HG03565 (cell line): ENCODE results near the gene RASSF10.
"Not testable (repeated sequence)": the region's sequence is repeated elsewhere in the genome, so short reads cannot be mapped to it uniquely, and the experiment has no call there.

Experiments
- ATAC-seq: cut with Tn5 transposase; IDR thresholded peaks from one replicate; pipeline ENCODE4 v1.9.1; 2021; ENCODE audit warnings: mild to moderate bottlenecking, moderate library complexity; ENCODE audit not compliant: unreplicated experiment

Gene RASSF10

DNA sequence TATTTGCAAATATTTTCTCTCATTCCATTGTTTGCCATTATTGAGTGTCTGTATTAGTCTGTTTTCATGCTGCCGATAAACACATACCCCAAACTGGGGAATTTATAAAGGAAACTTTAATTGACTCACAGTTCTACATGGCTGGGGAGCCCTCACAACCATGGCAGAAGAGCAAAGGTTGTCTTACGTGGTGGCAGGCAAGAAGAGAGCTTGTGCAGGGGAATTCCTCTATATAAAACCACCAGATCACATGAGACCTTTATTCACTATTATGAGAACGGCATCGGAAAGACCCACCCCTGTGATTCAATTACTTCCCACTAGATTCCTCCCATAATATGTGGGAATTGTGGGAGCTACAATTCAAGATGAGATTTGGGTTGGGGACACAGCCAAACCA is 10.2 kb downstream of the RASSF10 start:
- ATAC-seq: no peak

DNA sequence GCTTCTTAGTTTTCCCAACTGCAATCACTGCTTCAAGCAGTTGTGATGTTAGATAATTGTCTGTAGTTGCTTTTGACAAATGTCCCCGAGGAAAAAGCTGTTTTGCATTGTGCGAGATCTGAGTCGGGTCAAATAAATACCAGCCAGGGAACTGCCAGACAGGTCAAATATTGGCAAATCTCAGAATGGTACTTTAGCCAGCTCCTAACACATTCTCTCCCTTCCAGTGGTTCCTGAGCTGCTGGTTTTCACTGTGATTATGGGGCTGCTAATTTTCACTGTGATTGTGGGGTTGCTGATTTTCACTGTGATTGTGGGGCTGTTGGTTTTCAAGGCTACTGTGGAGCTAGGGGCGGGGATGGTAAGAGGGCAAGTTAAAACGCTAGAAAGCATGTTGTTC is 14.3 kb downstream of the RASSF10 start:
- ATAC-seq: no peak

DNA sequence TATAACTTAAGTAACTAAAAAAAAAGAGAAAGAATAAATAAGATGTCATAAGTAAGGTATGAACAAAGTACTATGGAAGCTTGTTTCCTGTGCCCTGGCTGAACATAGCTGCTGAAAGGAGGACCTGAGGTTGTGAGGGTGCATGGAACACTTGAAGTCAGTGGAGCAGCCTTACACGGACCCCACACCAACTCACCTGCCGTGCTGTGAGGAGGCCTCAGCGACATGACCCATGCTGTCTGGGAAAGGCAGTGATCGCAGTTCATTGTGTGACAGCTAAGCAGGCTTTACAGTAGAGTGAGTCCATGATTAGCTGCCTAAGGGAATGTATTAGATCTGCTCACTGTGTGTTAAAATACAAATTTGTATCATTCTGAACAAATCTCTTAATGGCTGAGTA is 17.6 kb downstream of the RASSF10 start:
- no peak for ATAC-seq

DNA sequence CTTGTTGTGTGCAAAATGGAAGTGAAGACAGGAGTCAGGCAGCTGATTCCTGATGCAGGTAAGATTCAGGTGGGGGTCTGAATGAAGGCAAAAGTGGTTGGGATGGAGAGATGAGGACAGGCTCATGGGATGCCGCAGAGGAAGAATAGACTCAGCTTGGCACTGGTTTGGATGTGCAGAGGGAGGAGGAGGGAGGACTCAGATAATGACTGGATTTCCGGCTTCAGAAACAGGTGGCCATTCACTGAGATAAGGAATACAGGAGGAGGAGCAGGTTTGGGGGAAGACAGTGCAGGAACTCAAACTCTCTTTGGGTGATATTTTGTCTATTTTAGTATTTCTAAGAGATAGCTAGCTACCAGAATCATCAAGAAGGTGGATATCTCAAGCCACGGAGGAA is 19.2 kb downstream of the RASSF10 start:
- no peak for ATAC-seq

DNA sequence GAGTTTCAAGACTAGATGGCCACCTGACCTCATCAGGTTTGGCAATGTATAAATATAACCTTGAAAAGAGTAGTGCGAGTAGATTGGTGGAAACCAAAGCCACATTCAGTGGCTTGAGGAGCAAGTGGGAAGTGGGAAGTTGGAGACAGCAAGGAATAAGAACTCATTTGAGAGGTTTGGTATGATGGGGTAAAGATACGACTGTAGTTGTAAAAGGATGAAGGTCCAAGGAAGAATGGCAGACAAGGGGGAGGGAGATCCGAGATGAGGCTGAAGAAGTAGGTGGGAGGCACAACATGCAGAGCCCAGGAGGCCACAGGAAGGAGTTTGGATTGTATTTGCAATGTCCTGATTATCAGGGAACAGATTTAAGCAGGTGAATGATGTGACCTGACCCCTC is 20.8 kb downstream of the RASSF10 start:
- ATAC-seq: no peak

DNA sequence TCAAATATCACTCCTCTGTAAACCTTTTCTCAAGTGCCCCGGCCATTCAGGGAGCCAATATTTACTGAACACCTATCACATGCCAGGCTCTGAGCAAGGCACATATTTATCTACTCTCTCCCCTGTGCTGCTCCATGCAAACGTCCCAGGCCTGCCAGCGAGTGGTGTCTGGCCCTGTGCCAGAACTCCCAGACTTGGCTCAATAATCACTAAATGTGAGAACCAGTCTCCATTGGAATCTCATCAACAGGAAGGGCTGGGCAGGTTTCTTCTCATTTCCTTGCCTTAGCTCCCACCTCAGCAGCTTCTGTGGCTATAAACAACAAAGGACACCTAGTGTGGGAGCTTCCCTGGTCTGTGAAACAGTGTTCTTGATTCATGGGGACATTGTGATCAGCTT is 21.7 kb downstream of the RASSF10 start:
- no peak for ATAC-seq

DNA sequence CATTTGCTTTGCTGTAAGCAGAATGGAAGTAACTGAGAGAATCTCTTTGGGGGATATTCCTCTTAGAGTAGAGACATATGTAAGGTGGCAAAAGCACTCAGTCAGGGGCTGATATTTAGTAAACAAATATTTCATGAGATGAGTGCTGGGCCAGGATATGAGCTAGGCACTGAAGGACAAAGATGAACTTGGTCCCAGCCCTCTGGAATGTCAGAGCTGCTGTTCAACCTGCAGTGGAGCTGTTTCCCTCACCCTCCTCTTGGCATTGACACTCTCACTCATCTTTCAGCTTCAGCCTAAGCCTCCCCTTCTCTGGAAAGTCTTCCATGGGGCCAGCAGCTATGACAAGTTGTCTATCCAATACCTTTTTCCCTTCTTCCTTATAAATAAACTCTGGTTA is 22.2 kb downstream of the RASSF10 start:
- no peak for ATAC-seq

DNA sequence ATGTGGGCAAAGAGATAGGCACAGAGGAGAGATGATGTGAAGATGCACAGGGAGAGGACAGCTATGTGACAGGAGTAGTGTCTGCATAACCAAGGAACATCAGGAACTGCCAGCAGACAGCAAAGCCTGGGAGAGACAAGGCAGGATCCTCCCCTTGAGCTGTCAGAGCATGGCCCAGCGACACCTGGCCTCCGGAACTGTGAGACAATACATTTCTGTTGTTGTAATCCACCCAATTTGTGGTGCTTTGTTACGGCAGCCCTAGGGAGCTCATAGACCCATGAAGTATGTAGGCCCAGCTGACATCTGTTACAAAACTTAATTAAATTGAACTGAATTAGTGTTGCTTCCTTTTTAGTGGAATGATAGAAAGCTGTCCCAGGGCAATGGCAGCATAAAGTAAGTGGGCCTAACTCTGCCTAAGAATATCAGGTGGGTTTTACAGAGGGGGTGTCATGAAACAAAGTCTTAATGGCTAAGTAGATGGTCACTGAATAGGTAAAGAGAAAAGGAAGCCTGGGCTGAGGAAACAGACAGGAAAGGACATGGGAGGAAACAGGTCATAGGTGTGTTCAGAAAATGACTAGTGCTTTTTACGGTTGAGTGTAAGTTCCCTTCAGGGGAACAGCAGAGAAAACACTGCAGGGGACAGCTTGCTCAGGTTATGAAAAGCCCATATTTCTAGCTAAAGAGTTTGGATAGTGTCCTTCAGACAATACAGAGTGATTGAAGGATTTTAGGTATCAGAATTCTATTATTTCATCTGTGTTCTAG is 24.8 kb downstream of the RASSF10 start:
- ATAC-seq: no peak

DNA sequence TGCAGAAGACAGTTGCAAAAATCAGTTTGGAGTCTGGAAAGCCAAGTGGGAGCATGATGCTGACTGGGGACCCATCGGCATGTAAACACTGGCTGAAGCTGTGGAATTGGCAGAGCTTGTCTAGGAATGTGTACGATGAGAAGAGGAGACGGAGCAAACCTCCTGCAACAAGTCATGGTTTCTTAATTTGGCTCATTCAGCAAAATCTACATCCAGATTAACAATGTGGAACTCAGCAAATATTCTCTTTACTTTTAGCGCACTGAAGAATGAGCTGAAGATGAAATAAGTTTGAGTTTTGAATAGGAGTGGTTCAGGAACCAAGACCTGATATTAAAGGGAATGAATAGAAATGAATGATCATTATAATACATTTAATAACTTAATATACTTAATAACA is 26.6 kb downstream of the RASSF10 start:
- ATAC-seq: no peak

DNA sequence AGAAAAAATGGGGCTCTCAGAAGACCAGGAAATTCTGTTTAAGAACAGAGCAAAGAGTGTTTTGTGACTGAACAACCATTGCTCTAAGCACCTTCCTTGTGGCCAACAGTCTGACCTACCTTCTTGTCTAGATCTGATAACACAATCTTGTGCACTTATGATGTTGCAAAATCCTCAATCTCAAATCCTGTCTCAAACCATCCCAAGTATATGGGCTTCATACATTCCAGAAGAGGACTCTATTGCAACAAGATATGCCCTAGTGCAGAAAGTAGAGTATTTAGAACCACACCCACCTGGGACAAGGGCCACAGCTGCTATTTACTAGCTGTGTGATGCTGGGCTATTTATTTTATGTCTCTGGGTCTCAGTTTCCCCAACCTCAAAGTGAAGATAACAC is 27.1 kb downstream of the RASSF10 start:
- no peak for ATAC-seq

DNA sequence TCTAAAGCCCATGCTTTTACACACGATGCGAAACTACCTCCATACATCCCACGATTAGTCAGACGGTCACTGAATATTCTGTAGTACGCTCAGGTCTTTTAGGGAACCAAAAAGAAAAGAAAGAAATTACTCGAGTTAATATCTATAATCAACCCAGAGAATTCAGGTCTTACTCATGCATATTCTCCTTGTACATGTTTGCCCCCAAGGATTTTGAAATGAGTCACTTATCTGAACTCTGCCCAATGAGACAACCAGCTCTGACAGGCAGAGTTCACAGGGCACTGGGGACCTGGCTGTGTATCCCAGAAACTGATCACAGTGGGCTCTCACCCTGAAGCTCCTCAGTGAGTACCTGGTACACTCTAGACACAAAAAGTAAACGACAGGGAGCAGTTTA is 29.2 kb downstream of the RASSF10 start:
- ATAC-seq: no peak

DNA sequence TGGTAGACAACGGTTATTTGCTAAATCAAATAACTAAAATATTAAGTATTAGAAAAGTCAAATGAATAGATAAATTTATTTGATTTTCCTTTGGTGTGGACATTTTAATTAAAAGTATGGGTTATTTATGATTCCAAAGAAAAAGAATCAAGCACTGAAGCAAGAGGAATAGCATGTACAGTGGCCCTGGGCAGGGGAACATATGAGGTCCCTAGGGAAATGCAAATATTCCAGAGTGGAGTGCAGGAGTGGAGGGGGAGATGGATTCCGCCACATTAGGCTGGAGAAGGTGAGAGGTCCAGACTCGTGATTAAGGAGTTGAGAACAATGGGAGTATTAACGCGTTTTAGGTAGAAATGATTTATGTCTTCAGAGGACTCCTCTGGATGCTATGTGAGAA is 30.0 kb downstream of the RASSF10 start:
- ATAC-seq: no peak

DNA sequence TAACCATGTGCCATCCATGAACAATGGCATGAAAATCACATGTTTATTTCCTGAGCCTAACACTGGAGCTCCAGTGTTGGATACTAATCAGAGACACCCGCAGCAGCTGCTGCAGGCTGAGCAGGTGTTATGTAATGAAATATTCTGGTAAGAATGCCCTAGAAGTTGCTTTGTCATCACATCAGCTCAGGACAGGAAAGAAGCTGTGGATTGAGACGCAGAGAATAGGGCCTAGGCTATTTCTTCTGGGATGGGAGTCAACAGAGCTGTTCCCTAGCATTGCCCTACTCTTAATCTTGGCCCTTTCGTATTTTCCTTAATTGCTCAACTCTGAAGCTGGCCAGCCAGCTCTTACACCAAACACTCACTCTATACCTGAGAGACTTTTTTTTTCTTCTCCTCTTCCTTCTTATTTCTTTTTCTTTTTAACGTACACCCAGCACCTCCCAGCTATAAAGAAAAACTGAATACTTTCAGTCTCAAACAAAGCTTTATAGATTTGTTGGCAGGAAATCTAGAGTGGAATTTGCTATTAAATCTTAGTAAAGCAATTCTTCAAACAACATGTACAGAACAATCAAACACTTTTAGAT is 31.9 kb downstream of the RASSF10 start:
- ATAC-seq: no peak

DNA sequence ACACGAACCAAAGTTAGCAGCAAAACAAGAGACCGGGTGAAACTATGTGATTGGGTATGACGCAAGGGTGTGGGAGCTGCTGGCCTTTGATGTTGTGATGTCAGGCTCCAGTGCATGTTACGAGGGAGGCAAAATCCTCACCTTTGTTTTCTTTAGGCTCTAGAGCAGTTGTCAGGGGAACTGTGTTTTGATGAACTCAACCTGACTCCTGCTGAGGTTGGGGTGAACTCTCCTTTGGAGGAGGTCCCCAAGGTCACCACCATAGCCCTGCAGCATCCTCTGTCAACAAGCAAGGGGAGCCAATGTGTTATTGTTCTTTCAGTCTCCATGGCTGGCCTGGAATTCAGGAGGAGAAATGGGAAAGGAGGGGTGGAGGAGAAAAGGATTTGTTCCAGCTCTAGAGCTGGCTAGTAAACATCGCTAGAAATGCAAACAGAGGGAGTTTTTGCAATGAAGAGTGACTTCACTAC is 33.8 kb downstream of the RASSF10 start:
- ATAC-seq: no peak

DNA sequence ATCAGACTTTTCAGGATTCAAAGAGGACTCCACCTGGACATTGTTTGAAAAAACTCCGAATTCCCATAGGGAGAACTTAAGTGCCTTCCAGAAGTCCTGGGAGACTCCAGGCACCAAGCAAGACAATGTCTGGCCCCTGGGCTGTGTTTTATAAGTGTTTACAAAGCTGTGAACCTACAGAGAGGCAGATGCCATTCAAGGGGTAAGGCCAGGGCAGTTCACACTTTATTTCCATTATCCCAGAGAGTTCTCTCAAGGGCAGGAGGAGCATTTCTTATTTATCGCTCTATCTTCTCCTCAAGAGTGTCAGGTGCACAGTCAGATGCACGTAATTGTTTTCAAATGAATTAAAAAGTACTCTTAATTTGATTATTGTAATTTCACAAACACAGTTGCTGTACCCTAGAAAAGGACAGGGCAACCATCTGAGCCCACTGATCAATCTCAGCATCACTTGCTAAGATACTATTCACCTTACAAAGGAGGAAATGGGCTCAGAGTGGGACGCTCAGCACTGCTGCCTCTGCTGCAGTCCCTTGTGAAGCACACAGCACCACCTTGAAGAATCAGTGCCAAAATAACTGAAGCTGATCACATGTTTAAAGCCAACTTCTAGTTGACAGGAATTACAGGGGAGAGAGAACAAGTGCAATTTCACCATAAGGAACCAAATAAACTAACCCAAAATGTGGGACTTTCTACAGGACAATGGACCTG is 35.0 kb downstream of the RASSF10 start:
- ATAC-seq: no peak

DNA sequence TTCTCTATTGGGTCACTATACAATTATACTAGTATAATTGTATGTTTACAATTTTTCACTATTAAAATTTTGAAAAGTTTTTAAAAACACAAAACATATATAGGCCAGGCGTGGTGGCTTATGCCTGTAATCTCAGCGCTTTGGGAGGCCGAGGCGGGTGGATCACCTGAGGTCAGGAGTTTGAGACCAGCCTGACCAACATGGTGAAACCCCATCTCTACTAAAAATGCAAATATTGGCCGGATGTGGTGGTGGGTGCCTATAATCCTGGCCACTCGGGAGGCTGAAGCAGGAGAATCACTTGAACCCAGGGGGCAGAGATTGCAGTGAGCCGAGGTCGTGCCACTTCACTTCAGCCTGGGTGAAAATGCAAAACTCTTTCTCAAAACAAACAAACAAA is 36.0 kb downstream of the RASSF10 start:
- not testable (repeated sequence) for ATAC-seq

DNA sequence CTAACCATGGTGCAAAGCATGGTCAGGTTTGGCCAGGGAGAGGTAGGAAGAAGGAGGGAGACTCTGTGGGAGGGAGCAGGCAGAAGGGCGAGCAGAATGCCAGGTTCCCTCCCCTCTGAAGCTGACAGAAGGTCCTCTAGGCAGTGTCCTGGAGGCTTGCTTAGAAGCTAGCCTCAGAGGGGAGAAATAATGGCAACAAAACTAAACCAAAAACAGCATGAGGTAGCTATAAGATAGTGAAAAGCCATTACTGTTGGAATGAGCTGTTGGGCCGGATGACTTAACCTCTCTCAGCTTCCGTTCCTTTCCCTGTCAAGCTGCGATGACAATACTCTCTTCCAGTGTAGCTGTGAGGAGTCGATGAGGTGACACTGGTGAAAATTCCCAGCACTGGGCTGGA is 36.6 kb downstream of the RASSF10 start:
- ATAC-seq: no peak

DNA sequence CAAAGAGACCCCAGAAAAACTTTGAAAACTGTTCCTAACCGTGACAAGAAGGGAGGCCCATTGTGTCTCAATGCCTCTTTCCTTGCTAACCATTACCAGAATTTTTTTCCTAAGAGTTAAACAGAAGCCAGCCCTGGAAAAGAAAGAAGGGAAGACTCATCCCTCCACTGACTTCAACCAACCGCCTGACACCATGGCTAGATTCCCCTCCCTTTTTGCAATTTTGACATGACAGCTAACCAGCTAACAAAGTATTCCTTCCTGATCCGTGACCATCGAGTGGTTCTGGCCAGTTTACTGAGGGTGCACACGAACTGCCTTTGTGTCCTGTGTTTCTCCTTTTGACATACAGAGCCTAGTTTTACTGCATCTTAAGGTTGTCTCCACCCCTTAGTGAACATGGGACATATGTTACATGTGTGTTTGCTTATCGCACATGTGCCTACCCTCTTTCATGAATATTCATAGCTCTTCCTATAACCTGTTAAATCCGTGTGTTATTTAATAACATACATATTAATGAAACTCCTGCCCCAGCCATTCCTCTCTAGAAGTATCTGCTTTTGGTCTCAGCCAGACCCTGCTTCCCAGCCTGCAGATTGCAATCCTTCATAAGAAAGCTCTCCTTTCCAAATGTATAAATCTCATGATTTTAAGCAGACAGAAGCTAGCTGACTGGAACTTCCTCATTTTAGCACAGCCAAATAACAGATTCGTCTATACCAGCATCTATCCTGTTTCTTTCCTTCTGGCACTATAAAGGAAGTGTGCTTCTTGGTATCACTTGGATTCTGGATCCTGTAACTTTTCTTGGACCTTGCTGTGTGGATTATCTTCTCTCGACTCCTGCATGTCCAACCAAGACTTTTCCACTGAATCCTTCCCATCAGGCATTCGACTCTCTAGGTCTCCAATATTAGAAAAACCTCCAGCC is 37.8 kb downstream of the RASSF10 start:
- ATAC-seq: no peak

DNA sequence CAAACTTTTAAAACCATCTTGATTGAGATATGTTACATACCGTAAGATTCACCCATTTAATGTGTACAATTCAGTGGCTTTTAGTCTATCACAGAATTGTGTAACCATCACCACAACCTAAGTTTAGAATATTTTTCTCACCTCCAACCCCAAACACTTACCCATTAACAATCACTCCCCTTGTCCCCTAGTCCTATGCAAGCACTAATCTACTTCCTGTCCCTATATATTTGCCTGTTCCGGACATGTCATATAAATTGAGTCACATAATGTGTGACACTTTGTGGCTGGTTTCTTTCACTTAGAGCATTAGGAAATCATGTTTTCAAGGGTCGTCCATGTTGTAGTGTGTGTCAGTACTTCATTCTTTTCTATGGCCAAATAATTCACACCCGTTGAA is 38.8 kb downstream of the RASSF10 start:
- ATAC-seq: no peak

DNA sequence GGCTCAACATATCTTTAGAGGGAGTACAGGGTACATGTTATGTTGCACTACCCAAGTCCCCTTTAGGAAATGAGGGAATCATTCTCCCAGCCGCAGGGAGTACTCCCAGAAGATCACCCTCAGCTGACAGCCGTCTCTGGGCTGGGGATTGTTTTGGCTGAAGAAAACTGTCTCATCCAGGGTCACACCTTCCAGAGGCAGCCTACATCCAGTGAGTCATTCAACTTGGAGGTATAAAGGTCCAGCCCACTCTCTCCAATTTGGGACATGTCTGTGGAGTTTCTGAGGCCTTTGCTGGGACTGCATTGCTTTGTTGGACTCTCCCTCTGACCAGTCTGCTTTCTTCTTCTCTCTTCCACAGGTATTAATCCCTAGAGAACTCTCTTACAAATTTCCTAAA is 42.1 kb downstream of the RASSF10 start:
- no peak for ATAC-seq

DNA sequence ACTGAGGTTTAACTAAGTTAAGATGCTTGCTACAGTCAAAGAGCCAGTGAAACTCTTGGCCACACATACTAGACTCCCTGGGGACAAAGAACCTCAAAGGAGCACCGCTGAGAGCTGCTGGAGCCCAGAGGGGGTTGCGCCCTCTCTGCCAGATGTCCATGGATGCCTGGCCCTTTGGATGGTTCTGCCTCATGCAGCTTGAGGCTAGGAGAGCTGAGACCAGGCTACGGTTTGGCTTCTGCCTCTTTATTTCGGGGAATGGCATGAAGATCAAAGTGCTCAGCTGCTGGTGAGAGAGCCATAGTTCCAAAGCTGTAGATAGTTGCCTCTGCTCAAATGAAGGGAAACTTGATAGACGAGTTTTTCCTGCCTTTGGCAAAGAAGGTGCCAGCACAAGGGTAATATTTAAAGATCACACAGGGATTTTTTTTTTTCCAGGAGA is 43.0 kb downstream of the RASSF10 start:
- ATAC-seq: no peak
